Natural killer cell (primary cell): ENCODE measurements around the gene FERMT1. TPM values are rescaled to one million over a fixed set of nuclear protein-coding genes. Genes with fewer than 3 reads are reported as not detected.

ENCODE experiments used
- ATAC-seq, 3 donors: fragments of 150-1000 bp in 2 of 3; fragments of 200-7000 bp in 1 of 3; cut with Tn5 transposase; 1 replicate in 1 of 3; 2 replicates in 2 of 3; pipeline ENCODE4 v1.10.0; 2021; ENCODE audit warnings: mild to moderate bottlenecking in 2 of 3, moderate library complexity in 2 of 3
- DNase-seq, 2 donors: peaks; one replicate each; pipeline versions ENCODE4 v3.0.0 to v3.0.0-alpha.2; 2013 to 2021; ENCODE audit warnings: mixed read lengths in 1 of 2
- H3K27ac ChIP-seq: one replicate; pipeline ENCODE4 v1.5.1; 2013; ENCODE audit warnings: mild to moderate bottlenecking, low read length
- H3K27me3 ChIP-seq: one replicate; pipeline ENCODE4 v1.6.1; 2013; ENCODE audit warnings: low read length; ENCODE audit not compliant: control insufficient read depth, insufficient read depth
- H3K36me3 ChIP-seq: one replicate; pipeline ENCODE4 v1.6.1; 2013; ENCODE audit warnings: low read length; ENCODE audit not compliant: control insufficient read depth, insufficient read depth
- H3K4me1 ChIP-seq: one replicate; pipeline ENCODE4 v1.6.1; 2013; ENCODE audit warnings: low read length; ENCODE audit not compliant: control insufficient read depth, insufficient read depth
- H3K4me3 ChIP-seq: one replicate; pipeline ENCODE4 v1.5.1; 2013; ENCODE audit warnings: low read length
- H3K9me3 ChIP-seq: one replicate; pipeline ENCODE4 v1.6.1; 2013; ENCODE audit warnings: low read length; ENCODE audit not compliant: control insufficient read depth, insufficient read depth
- H3K27ac Mint-ChIP-seq, 2 donors: one replicate each; pipeline ENCODE4 v1.8.0; 2022; ENCODE audit warnings: mild to moderate bottlenecking in 2 of 2, mixed read lengths in 2 of 2, moderate library complexity in 1 of 2
- H3K27me3 Mint-ChIP-seq, 2 donors: one replicate each; pipeline ENCODE4 v1.8.0; 2022; ENCODE audit warnings: low read depth in 2 of 2, mixed read lengths in 2 of 2
- H3K36me3 Mint-ChIP-seq: one replicate; pipeline ENCODE4 v1.8.0; 2022; ENCODE audit warnings: mixed read lengths
- H3K4me1 Mint-ChIP-seq, 2 donors: one replicate each; pipeline ENCODE4 v1.8.0; 2022; ENCODE audit warnings: mixed read lengths in 2 of 2
- H3K4me3 Mint-ChIP-seq: one replicate; pipeline ENCODE4 v1.8.0; 2022; ENCODE audit warnings: mild to moderate bottlenecking, moderate library complexity, mixed read lengths
- H3K9me3 Mint-ChIP-seq, 2 donors: one replicate each; pipeline ENCODE4 v1.8.0; 2022; ENCODE audit warnings: mixed read lengths in 2 of 2
- CTCF ChIP-seq: fragments of 200-600 bp; IDR thresholded peaks from one replicate; pipeline ENCODE4 v1.8.0; 2022; ENCODE audit warnings: antibody characterized with exemption
- WGBS: methylation state at CpG from one replicate; pipeline ENCODE4 v1.1.7; 2013; ENCODE audit warnings: missing lambda C conversion rate; ENCODE audit not compliant: insufficient coverage; 5-methylcytosine and 5-hydroxymethylcytosine counted together
- intact Hi-C: fragments of 100-400 bp; cut with micrococcal nuclease; formaldehyde crosslinking; loops from one replicate; pipeline ENCODE4 v1.14.2; 2022
- total RNA-seq, 4 donors: library from RNA; stranded (reverse); fragments of 120-200 nt in 1 of 4; gene quantifications; one replicate each; pipeline versions ENCODE4 v1.2.3 to v1.2.4, GENCODE V29; 2013 to 2022

Gene FERMT1
- total RNA-seq, 3 donors from 2014 or later (not counting 1 experiment from before 2014, with no cell fraction given) = not detected

- H3K27me3 ChIP-seq = no peaks in the 10 kb centered on the region
- H3K27ac ChIP-seq = no peak overlapping the region
- H3K4me1 ChIP-seq = no peaks in the 10 kb centered on the region
- TF ChIP-seq CTCF = no peak
- no peak overlapping the region for H3K4me3 Mint-ChIP-seq
- no peaks in the 10 kb centered on the region for H3K9me3 Mint-ChIP-seq
- H3K27me3 Mint-ChIP-seq = no peaks in the 10 kb centered on the region
- peaks cover 9 to 25% of the 10 kb centered on the region in 2 donors for H3K4me1 Mint-ChIP-seq
- peaks cover 22% of the 10 kb centered on the region for H3K36me3 ChIP-seq
- 97% methylated on average over 5 of the region's 6 CpGs for WGBS
- peak in 1 of 2 donors; percentile 36 for DNase-seq
- H3K27ac Mint-ChIP-seq = no peak overlapping the region
- no peak for ATAC-seq
- intact Hi-C loops = no loop called here
- no peaks in the 10 kb centered on the region for H3K9me3 ChIP-seq
- H3K36me3 Mint-ChIP-seq = no peaks in the 10 kb centered on the region
- no peak overlapping the region for H3K4me3 ChIP-seq
Measured at GRCh38 chr20:6030453-6031080, 92.3 kb downstream of the FERMT1 start.

- WGBS = 92% methylated on average over 6 of the region's 6 CpGs
- no peaks in the 10 kb centered on the region for H3K27me3 ChIP-seq
- H3K4me3 ChIP-seq = no peak overlapping the region
- TF ChIP-seq CTCF = no peak
- DNase-seq (no peak), ATAC-seq (no peak)
- Mint-ChIP-seq H3K4me3 (no peak overlapping the region), H3K36me3 (peaks cover 9% of the 10 kb centered on the region), H3K27me3 (no peaks in the 10 kb centered on the region), H3K27ac (no peak overlapping the region), H3K9me3 (no peaks in the 10 kb centered on the region), H3K4me1 (peaks cover 15 to 26% of the 10 kb centered on the region in 2 donors)
- H3K9me3 ChIP-seq = no peaks in the 10 kb centered on the region
- no peak overlapping the region for H3K27ac ChIP-seq
- intact Hi-C loops = no loop called here
- no peaks in the 10 kb centered on the region for H3K4me1 ChIP-seq
- peaks cover 19% of the 10 kb centered on the region for H3K36me3 ChIP-seq
Measured at GRCh38 chr20:6029538-6029937, 93.3 kb downstream of the FERMT1 start.

- H3K36me3 ChIP-seq = peaks cover 17% of the 10 kb centered on the region
- Mint-ChIP-seq H3K36me3 (peaks cover 16% of the 10 kb centered on the region), H3K4me3 (no peak overlapping the region), H3K27ac (no peak overlapping the region), H3K4me1 (peaks cover 20 to 24% of the 10 kb centered on the region in 2 donors), H3K9me3 (no peaks in the 10 kb centered on the region), H3K27me3 (no peaks in the 10 kb centered on the region)
- intact Hi-C loops = no loop called here
- DNase-seq (no peak), ATAC-seq (no peak)
- no peak overlapping the region for H3K4me3 ChIP-seq
- no peak for TF ChIP-seq CTCF
- no peak overlapping the region for H3K27ac ChIP-seq
- no peaks in the 10 kb centered on the region for H3K9me3 ChIP-seq
- H3K27me3 ChIP-seq = no peaks in the 10 kb centered on the region
- no peaks in the 10 kb centered on the region for H3K4me1 ChIP-seq
Measured at GRCh38 chr20:6028818-6029217, 94.0 kb downstream of the FERMT1 start.

GRCh38 chr20:6026051-6026450, 96.8 kb downstream of the FERMT1 start:
- TF ChIP-seq CTCF = no peak
- Histone ChIP-seq H3K27me3 (no peaks in the 10 kb centered on the region), H3K4me3 (no peak overlapping the region), H3K4me1 (no peaks in the 10 kb centered on the region), H3K9me3 (no peaks in the 10 kb centered on the region), H3K36me3 (peaks cover 23% of the 10 kb centered on the region), H3K27ac (no peak overlapping the region)
- Mint-ChIP-seq H3K4me3 (no peak overlapping the region), H3K27ac (peak overlapping the region; percentile 41 to 47), H3K27me3 (no peaks in the 10 kb centered on the region), H3K36me3 (peaks cover 23% of the 10 kb centered on the region), H3K9me3 (no peaks in the 10 kb centered on the region), H3K4me1 (peaks cover 24 to 26% of the 10 kb centered on the region in 2 donors)
- WGBS = 75% methylated on average over 3 of the region's 3 CpGs
- ATAC-seq = peak; percentile 65 to 67 (median 66)
- peak in 1 of 2 donors; percentile 12 for DNase-seq
- intact Hi-C loops = no loop called here
